ENCODE measurements around the gene THUMPD3. TPM values are rescaled to one million over a fixed set of nuclear protein-coding genes. Genes with fewer than 3 reads are reported as not detected.
A peak's percentile ranks its signal among the peaks of the same experiment; 100 is the strongest.

THUMPD3 gene
- total and polyA plus RNA-seq, 2 of the 13 experiments (the other 11 are each of a cell fraction or from before 2014, with no cell fraction given) = 31.2 to 44.1 TPM

DNA sequence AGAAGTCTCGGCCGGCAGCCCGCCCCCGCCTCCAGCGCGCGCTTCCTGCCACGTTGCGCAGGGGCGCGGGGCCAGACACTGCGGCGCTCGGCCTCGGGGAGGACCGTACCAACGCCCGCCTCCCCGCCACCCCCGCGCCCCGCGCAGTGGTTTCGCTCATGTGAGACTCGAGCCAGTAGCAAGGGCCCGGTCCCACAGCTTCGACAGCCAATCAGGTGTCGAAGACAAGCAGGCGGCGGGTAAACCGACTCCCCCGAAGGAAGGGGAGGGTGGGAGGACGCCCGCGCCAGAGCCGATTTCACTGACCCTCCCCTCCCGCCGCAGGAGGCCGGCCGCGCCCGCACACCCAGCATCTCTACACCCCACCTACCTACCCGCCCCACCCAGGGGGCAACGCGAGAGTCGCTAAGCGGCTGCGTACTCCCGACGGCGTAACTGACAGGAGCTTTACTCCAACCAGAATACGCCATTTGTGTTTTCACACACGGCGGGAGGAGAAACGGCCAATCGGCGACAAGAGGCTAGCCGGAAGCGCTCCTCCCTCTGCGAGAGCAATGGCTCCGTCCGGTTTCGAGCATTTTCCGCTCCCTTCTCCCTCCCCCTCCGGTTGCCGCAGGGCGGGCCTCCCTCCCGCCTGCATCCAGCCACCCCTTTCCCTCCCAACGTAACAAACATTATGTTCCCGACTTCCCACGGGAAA, 33.9 kb downstream of the THUMPD3 start (continued):
- TF ChIP-seq, protein P1, sequence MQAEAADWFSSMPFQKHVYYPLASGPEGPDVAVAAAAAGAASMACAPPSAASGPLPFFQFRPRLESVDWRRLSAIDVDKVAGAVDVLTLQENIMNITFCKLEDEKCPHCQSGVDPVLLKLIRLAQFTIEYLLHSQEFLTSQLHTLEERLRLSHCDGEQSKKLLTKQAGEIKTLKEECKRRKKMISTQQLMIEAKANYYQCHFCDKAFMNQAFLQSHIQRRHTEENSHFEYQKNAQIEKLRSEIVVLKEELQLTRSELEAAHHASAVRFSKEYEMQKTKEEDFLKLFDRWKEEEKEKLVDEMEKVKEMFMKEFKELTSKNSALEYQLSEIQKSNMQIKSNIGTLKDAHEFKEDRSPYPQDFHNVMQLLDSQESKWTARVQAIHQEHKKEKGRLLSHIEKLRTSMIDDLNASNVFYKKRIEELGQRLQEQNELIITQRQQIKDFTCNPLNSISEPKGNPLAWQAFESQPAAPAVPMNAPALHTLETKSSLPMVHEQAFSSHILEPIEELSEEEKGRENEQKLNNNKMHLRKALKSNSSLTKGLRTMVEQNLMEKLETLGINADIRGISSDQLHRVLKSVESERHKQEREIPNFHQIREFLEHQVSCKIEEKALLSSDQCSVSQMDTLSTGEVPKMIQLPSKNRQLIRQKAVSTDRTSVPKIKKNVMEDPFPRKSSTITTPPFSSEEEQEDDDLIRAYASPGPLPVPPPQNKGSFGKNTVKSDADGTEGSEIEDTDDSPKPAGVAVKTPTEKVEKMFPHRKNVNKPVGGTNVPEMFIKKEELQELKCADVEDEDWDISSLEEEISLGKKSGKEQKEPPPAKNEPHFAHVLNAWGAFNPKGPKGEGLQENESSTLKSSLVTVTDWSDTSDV (CRISPR knock-in tag; IDR thresholded peaks at IDR 0.05) = no peak
- TF ChIP-seq, protein P2, sequence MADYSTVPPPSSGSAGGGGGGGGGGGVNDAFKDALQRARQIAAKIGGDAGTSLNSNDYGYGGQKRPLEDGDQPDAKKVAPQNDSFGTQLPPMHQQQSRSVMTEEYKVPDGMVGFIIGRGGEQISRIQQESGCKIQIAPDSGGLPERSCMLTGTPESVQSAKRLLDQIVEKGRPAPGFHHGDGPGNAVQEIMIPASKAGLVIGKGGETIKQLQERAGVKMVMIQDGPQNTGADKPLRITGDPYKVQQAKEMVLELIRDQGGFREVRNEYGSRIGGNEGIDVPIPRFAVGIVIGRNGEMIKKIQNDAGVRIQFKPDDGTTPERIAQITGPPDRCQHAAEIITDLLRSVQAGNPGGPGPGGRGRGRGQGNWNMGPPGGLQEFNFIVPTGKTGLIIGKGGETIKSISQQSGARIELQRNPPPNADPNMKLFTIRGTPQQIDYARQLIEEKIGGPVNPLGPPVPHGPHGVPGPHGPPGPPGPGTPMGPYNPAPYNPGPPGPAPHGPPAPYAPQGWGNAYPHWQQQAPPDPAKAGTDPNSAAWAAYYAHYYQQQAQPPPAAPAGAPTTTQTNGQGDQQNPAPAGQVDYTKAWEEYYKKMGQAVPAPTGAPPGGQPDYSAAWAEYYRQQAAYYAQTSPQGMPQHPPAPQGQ (CRISPR knock-in tag; IDR thresholded peaks at IDR 0.05; ENCODE audit: borderline replicate concordance) = peak; percentile 79; the same call in 1 of the 2 replicates
- TF ChIP-seq FOXC1 (CRISPR knock-in tag; IDR thresholded peaks at IDR 0.05; ENCODE audit: borderline replicate concordance) (peak; percentile 83; the same call in 1 of the 2 replicates), NFYB (CRISPR knock-in tag; IDR thresholded peaks at IDR 0.05) (peak; percentile 91), PAWR (CRISPR knock-in tag; IDR thresholded peaks at IDR 0.05; ENCODE audit: borderline replicate concordance) (no peak), ZNF772 (CRISPR knock-in tag; IDR thresholded peaks at IDR 0.05) (no peak; the same call in 1 of the 2 replicates), ZNF549 (CRISPR knock-in tag; IDR thresholded peaks at IDR 0.05) (no peak), GATAD1 (CRISPR knock-in tag; IDR thresholded peaks at IDR 0.05) (peak; percentile 86), ARHGAP35 (CRISPR knock-in tag; IDR thresholded peaks at IDR 0.05; ENCODE audit: borderline replicate concordance) (no peak), ISX (CRISPR knock-in tag; conservative IDR thresholded peaks at IDR 0.05) (no peak), POLR2AphosphoS2 (IDR thresholded peaks at IDR 0.05; ENCODE audit: low read depth, low read length) (no peak), PRPF4 (IDR thresholded peaks at IDR 0.05; ENCODE audit: low read depth, low read length, poor library complexity, severe bottlenecking) (no peak)
- TF ChIP-seq, protein P3, sequence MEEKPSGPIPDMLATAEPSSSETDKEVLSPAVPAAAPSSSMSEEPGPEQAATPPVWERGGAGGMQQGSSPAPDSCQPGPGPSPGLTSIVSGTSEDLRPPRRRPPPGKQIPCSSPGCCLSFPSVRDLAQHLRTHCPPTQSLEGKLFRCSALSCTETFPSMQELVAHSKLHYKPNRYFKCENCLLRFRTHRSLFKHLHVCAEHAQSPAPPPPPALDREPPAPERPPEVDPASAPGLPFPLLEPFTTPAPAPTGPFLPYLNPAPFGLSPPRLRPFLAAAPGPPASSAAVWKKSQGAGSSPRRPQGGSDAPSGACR (CRISPR knock-in tag; IDR thresholded peaks at IDR 0.05) = 0 out of 2 replicates have a peak, but pooled peaks have one; percentile 70
- TF ChIP-seq, protein P4, sequence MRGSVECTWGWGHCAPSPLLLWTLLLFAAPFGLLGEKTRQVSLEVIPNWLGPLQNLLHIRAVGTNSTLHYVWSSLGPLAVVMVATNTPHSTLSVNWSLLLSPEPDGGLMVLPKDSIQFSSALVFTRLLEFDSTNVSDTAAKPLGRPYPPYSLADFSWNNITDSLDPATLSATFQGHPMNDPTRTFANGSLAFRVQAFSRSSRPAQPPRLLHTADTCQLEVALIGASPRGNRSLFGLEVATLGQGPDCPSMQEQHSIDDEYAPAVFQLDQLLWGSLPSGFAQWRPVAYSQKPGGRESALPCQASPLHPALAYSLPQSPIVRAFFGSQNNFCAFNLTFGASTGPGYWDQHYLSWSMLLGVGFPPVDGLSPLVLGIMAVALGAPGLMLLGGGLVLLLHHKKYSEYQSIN (CRISPR knock-in tag; IDR thresholded peaks at IDR 0.05; ENCODE audit: borderline replicate concordance) = no peak
- TF ChIP-seq, protein P5, sequence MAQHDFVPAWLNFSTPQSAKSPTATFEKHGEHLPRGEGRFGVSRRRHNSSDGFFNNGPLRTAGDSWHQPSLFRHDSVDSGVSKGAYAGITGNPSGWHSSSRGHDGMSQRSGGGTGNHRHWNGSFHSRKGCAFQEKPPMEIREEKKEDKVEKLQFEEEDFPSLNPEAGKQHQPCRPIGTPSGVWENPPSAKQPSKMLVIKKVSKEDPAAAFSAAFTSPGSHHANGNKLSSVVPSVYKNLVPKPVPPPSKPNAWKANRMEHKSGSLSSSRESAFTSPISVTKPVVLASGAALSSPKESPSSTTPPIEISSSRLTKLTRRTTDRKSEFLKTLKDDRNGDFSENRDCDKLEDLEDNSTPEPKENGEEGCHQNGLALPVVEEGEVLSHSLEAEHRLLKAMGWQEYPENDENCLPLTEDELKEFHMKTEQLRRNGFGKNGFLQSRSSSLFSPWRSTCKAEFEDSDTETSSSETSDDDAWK (CRISPR knock-in tag; IDR thresholded peaks at IDR 0.05) = no peak
- TF ChIP-seq, protein P6, sequence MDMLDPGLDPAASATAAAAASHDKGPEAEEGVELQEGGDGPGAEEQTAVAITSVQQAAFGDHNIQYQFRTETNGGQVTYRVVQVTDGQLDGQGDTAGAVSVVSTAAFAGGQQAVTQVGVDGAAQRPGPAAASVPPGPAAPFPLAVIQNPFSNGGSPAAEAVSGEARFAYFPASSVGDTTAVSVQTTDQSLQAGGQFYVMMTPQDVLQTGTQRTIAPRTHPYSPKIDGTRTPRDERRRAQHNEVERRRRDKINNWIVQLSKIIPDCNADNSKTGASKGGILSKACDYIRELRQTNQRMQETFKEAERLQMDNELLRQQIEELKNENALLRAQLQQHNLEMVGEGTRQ (IDR thresholded peaks at IDR 0.05; ENCODE audit: low read depth, low read length) = no peak
- TF ChIP-seq, protein P6 (CRISPR knock-in tag; IDR thresholded peaks at IDR 0.05; ENCODE audit: borderline replicate concordance) = no peak

All from HepG2 (cell line).